HG03558 (cell line): Measurements from ENCODE around the gene IRAG1.
A peak's percentile ranks its signal among the peaks of the same experiment; 100 is the strongest.

ENCODE experiments used
- ATAC-seq: cut with Tn5 transposase; IDR thresholded peaks from one replicate; pipeline ENCODE4 v1.9.1; 2021; ENCODE audit warnings: moderate number of reproducible peaks; ENCODE audit not compliant: unreplicated experiment; ENCODE audit errors: extremely low read depth

IRAG1 gene, protein sequence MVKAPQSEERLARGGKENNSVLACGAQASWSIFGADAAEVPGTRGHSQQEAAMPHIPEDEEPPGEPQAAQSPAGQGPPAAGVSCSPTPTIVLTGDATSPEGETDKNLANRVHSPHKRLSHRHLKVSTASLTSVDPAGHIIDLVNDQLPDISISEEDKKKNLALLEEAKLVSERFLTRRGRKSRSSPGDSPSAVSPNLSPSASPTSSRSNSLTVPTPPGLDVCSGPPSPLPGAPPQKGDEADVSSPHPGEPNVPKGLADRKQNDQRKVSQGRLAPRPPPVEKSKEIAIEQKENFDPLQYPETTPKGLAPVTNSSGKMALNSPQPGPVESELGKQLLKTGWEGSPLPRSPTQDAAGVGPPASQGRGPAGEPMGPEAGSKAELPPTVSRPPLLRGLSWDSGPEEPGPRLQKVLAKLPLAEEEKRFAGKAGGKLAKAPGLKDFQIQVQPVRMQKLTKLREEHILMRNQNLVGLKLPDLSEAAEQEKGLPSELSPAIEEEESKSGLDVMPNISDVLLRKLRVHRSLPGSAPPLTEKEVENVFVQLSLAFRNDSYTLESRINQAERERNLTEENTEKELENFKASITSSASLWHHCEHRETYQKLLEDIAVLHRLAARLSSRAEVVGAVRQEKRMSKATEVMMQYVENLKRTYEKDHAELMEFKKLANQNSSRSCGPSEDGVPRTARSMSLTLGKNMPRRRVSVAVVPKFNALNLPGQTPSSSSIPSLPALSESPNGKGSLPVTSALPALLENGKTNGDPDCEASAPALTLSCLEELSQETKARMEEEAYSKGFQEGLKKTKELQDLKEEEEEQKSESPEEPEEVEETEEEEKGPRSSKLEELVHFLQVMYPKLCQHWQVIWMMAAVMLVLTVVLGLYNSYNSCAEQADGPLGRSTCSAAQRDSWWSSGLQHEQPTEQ

DNA sequence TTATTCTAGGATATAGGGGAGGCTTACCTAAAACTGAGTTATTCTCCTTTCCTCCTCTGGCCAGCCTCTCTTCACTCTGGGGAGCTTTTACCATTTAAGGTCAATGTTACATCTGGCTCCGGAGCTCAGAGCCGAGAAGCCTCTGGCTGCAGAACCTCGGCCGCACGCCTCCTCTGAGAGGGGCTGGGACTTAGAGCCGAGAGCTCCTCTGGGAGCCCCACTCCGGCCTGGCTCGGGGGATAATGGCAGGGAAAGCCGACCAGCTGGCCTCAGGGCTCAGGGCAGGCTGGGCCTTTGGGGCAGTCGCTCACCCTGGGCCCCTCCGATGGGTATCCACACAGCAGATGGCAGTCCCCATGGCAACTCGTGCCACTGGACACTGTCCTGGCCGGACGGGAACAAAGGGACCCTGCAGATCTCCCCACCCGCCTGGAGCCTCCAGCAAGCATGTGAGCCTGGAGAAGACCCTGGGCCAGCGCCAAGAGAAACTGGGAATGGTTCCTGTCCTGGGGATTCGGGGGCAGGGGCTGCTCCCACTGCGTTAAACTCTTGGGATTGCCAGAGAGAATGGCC lies at the start of gene IRAG1:
Gene IRAG1 (minus strand): TSS at position 247 of the 573 bp plus-strand sequence. CDS start 153 bp downstream, at position 94.
- no peak for ATAC-seq

GRCh38 chr11:10742460-10743208 lies 49.1 kb upstream of the IRAG1 start:
- ATAC-seq = no peak

GRCh38 chr11:10735481-10736475 lies 42.2 kb upstream of the IRAG1 start:
- ATAC-seq = peak; percentile 92

DNA sequence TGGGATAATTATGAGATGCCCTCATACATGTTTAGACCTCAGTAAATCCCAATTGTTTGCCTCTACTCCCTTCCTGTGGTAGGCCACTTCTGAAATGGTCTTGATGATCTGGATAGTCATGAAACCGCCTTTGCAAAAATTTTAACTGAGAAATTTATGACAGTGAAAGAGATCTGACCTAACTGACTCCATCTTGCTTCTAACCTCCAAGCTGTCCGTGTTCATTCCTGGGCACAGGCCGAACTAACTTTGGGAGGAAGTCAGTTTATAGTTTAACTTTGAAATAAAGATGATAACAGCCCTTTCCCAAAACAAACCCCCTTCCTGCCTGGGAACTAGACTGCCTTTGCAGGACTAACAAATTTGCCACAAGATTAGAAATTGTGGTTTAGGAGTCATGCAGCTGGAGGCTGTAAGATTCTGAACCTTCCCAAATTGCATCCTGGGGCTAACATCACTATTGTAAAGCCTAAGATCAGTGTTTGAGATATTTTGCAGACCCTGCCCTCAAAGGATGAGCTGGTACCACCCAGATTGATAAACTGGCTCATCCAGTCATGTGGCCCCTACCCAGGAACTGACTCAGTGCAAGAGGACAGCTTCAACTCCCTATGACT lies 37.6 kb upstream of the IRAG1 start:
- no peak for ATAC-seq

DNA sequence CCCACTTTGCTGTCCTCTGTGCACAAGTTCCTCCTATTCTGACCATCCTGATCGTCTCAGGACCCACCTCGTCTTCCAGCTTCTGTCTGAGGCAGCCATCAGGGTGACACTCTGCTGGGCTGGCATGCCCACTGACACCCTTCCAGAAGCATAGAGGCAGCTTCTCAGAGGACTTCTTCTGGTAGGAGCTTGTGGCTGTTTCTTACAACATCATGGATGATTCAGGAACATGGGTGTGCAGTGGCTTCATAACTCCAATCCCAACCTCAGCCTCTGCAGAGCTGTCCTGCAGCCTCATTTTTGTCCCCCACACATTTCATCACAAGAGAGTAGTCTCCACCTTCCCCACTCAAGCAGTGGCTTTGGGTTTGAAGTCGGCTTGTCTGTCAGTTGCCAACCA lies 36.6 kb upstream of the IRAG1 start:
- ATAC-seq = no peak

DNA sequence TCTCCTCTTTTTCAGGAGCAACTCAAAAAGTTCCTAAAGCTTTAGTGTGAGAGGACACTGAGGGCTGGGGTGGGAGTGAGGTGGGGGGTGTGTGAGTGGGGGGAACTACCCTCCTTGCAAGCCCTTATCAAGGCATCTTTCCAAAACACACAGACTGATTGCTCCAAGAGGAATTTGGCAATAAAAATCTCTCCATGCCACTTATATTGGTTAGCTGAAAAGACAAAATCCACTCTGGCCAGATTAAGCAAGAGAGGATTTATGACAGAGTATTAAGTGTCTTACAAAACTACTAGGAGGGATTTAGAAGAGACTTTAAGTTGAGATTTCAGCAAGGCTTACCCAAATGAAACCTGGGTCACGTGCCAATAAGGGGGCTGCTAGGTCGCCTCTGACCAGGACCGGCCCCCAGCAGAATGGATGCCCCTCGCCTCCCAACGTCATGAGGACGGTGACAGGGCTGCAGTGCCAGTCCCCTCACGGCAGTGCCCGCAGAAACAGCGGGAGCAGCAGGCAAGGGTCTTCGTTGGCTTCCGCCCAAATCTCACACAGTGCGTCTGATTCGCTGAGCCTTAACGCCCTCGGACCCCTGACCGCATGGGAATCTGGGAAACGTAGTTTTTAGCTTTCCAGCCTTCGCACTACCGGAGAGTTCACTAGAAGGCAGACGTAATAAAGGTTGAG lies 35.4 kb upstream of the IRAG1 start:
- no peak for ATAC-seq

GRCh38 chr11:10728154-10728553 lies 34.6 kb upstream of the IRAG1 start:
- no peak for ATAC-seq

DNA sequence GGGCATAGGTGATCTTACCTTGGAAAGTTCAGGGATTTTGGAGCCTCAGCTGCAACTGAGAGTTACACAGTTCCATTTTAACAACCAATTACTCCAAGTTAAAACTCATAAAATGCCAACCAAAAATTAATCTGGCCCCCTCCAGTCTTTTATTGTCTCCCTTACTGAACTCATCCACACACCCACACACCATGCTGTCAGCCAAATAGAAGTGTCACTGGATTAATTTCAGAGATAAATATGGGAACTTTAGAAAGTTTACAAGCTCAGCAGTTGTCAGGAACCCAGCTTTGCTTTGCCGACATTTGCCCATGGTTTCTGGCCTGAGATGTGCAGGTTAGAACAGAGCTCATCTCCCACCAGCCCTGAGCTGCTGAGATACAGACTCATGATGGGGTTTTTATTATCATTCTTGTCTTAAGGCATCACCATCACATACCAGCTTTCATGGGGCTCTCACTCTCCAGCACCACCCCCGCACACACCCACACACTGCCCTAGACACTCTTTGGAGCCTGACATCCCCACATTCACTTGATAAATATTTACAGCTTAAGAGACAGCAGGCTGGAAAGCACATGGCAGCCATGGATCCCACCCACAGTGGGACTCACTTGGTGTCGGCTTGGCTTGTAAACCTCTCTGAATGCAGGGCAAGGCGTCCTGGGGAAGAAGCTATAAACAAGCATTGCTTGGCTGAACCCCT lies 33.7 kb upstream of the IRAG1 start:
- no peak for ATAC-seq

DNA sequence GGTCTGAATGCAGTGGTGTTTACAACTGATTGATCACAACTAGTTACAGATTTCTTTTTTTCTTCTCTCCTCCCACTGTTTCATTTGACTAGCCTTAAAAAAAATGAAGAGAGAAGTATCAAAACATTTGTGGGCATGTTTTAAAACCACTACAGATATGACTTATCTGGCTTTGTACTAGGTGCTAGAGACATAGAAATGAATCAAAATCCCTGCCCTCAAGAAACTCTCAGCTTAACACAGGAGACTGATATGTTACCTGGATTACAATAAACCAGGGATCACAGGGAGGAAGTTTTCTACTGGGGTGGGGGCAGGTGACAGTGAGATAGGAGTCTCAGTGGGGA lies 32.3 kb upstream of the IRAG1 start:
- ATAC-seq = no peak

DNA sequence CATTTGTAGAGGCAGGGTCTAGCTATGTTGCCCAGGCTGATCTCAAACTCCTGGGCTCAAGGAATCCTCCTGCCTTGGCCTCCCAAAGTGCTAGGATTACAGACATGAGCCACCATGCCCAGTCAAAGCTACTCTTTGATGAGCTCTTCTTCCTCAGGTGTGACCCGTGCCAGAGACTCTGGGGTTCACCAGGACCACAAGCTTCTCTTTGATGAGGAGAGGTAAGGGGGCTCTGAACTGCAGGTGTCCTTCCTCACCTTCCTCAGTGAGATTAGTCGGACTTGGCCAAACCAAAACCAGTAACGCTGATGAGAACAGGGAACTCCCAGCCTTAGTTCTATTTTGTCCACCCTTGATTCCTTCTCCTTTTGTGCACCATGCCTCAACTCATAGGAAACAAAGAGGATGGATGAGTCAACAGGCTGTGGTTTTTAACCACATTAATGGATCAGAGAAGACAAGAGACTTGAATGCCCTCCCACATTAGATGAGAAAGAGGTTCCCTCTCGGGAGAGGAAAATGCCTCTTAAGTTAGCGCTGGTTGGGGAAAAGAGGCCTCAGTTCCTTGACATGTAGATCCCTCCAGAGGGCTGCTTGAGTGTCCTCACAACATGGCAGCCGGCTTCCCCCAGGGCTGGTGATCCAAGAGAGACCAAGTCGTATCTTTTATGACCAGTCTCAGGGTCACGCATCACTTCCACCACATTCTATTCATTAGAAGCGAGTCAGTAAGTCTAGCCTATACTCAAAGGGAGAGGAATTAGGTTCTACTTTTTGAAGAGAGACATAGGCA lies 31.8 kb upstream of the IRAG1 start:
- no peak for ATAC-seq

GRCh38 chr11:10722307-10722706 lies 28.8 kb upstream of the IRAG1 start:
- ATAC-seq = no peak

GRCh38 chr11:10720881-10721376 lies 27.4 kb upstream of the IRAG1 start:
- no peak for ATAC-seq

DNA sequence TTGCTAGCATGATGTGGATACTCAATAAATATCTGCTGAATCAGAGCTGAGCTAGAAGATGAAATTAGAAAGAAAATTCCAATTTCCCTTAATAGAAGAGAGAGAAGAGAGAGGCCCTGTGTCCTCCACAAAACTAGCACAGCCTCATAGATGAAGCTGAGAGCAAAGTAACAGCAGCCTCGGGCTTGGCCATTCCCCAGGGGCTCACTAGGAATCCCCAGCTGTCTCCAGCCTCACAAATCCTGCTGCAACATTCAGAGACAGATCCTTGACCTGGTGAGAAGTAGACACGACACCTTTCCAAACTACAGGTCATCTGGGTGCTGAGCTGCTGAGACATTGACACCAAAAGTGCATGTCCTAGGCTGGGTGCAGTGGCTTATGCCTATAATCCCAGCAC lies 26.1 kb upstream of the IRAG1 start:
- ATAC-seq = no peak

- no peak for ATAC-seq
These were observed 23.1 kb upstream of the IRAG1 start for GRCh38 chr11:10716543-10717259.

DNA sequence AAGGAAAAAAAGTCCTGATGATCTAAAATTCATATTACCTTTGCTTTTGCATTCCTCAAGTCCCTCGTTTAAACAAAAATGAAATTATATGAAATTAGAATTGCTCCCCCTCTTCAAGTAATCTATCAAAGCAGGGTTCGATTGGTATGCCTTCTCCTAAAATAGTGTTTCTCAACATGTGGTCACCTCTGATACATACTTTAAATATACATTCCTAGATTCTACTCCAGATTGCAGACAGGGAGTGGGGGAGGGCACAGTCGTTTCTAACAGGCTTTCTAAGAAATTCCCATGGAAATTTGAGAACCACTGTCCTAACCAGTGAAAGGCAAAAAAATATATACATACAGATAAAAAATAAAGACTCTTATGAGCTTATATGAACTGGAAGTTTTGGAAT lies 22.6 kb upstream of the IRAG1 start:
- ATAC-seq = no peak

GRCh38 chr11:10715571-10715970 lies 22.0 kb upstream of the IRAG1 start:
- no peak for ATAC-seq
